CD4-positive, alpha-beta T cell (primary cell): ENCODE measurements around the gene APLP2. TPM values are rescaled to one million over a fixed set of nuclear protein-coding genes. Genes with fewer than 3 reads are reported as not detected.

Experiments
- ATAC-seq: fragments of 200-7000 bp; cut with Tn5 transposase; one replicate; pipeline ENCODE4 v1.10.0; 2022; ENCODE audit warnings: mild to moderate bottlenecking; ENCODE audit not compliant: poor library complexity
- CTCF ChIA-PET: fragments of 350-600 bp; sonication (Branson Sonifier 250); formaldehyde crosslinking; loops from one replicate; lab custom pipeline; 2021; ENCODE audit warnings: antibody characterized with exemption, inconsistent platforms; lab: Charles Lee
- POLR2A ChIA-PET: fragments of 350-600 bp; sonication (Branson Sonifier 250); formaldehyde crosslinking; loops from one replicate; lab custom pipeline; 2021; ENCODE audit warnings: antibody characterized with exemption, inconsistent platforms; lab: Charles Lee
- DNase-seq, 14 experiments: peaks; one replicate each; pipeline ENCODE4 v3.0.0-alpha.2; 2013 to 2020; ENCODE audit warnings: mixed read lengths in 2 of 14
- H3K27ac ChIP-seq, 2 donors: one replicate each; pipeline versions ENCODE4 v1.5.1 to v1.7.0; 2013; ENCODE audit warnings: low read length in 2 of 2, low read depth in 1 of 2, mild to moderate bottlenecking in 1 of 2
- H3K27me3 ChIP-seq, 2 experiments: 1 replicate in 1 of 2; 2 replicates in 1 of 2; pipeline versions ENCODE4 v1.6.1 to v1.7.0; 2013; ENCODE audit warnings: low read length in 2 of 2, control low read depth in 1 of 2, mild to moderate bottlenecking in 1 of 2, moderate library complexity in 1 of 2; ENCODE audit not compliant: insufficient read depth in 2 of 2, control insufficient read depth in 1 of 2
- H3K36me3 ChIP-seq: one replicate; pipeline ENCODE4 v1.6.1; 2013; ENCODE audit warnings: low read length, control low read depth; ENCODE audit not compliant: insufficient read depth
- H3K4me1 ChIP-seq: one replicate; pipeline ENCODE4 v1.6.1; 2013; ENCODE audit warnings: low read length, control low read depth; ENCODE audit not compliant: insufficient read depth
- H3K4me3 ChIP-seq: one replicate; pipeline ENCODE4 v1.5.1; 2013; ENCODE audit warnings: mild to moderate bottlenecking, low read length, moderate library complexity
- H3K9me3 ChIP-seq, 2 experiments: 1 replicate in 1 of 2; 2 replicates in 1 of 2; pipeline versions ENCODE4 v1.6.1 to v1.7.0; 2013; ENCODE audit warnings: low read length in 2 of 2, mild to moderate bottlenecking in 2 of 2, control low read depth in 1 of 2, moderate library complexity in 1 of 2; ENCODE audit not compliant: control insufficient read depth in 1 of 2, insufficient read depth in 1 of 2
- H3K27ac Mint-ChIP-seq: one replicate; pipeline ENCODE4 v1.8.0; 2020; ENCODE audit warnings: mixed read lengths
- H3K27me3 Mint-ChIP-seq: one replicate; pipeline ENCODE4 v1.8.0; 2021; ENCODE audit warnings: mixed read lengths
- H3K36me3 Mint-ChIP-seq: one replicate; pipeline ENCODE4 v1.8.0; 2021; ENCODE audit warnings: low read depth, mixed read lengths
- H3K4me1 Mint-ChIP-seq: one replicate; pipeline ENCODE4 v1.8.0; 2021; ENCODE audit warnings: low read depth, mixed read lengths
- H3K4me3 Mint-ChIP-seq: one replicate; pipeline ENCODE4 v1.8.0; 2020; ENCODE audit warnings: mild to moderate bottlenecking, mixed read lengths
- H3K9me3 Mint-ChIP-seq: one replicate; pipeline ENCODE4 v1.8.0; 2020; ENCODE audit warnings: mixed read lengths
- CTCF ChIP-seq: fragments of 200-600 bp; IDR thresholded peaks from one replicate; pipeline ENCODE4 v1.8.0; 2022; ENCODE audit warnings: antibody characterized with exemption, mild to moderate bottlenecking
- intact Hi-C, 2 experiments: fragments of 100-400 bp; cut with DNase I in 1 of 2; cut with micrococcal nuclease in 1 of 2; formaldehyde crosslinking; loops; one replicate each; pipeline versions ENCODE4 v1.15.1 to v1.9.0; 2023 to 2025; cut with DNase I, micrococcal nuclease
- total RNA-seq, 174 experiments: library from RNA in 2 of 174; stranded (reverse) in 2 of 174; gene quantifications; one replicate each; pipeline ENCODE4 v1.2.3 and lab custom pipeline; 2021 to 2026

Gene APLP2
- total RNA-seq, 2 experiments from 2014 or later = 28.8 to 29.5 TPM

- Mint-ChIP-seq H3K36me3 (no peaks in the 10 kb centered on the region), H3K27me3 (peaks cover 58% of the 10 kb centered on the region), H3K9me3 (no peaks in the 10 kb centered on the region), H3K4me3 (no peak overlapping the region), H3K27ac (no peak overlapping the region), H3K4me1 (no peaks in the 10 kb centered on the region)
- DNase-seq (no peak), ATAC-seq (no peak)
- no peak for TF ChIP-seq CTCF
- Histone ChIP-seq H3K36me3 (no peaks in the 10 kb centered on the region), H3K27ac (no peak overlapping the region), H3K4me3 (no peak overlapping the region), H3K4me1 (no peaks in the 10 kb centered on the region), H3K9me3 (no peaks in the 10 kb centered on the region), H3K27me3 (peaks cover 0 to 3% of the 10 kb centered on the region in 2 experiments)
- intact Hi-C loops = no loop called here
- CTCF ChIA-PET = interaction anchor here (1.4 kb wide), 1 partner anchor 14 kb away, joined by 5 read pairs; no protein-coding TSS in a partner anchor
- POLR2A ChIA-PET = interaction anchor here (0.6 kb wide), 1 partner anchor 166 kb away, joined by 3 read pairs; no protein-coding TSS in a partner anchor
Observed at GRCh38 chr11:130061017-130061416, 8.7 kb upstream of the APLP2 start.

GRCh38 chr11:130062026-130062425 lies 7.7 kb upstream of the APLP2 start:
- Mint-ChIP-seq H3K27ac (no peak overlapping the region), H3K36me3 (no peaks in the 10 kb centered on the region), H3K4me3 (no peak overlapping the region), H3K27me3 (peaks cover 56% of the 10 kb centered on the region), H3K4me1 (no peaks in the 10 kb centered on the region), H3K9me3 (no peaks in the 10 kb centered on the region)
- intact Hi-C loops = no loop called here
- no peaks in the 10 kb centered on the region for H3K9me3 ChIP-seq
- H3K27me3 ChIP-seq = peaks cover 0 to 3% of the 10 kb centered on the region in 2 experiments
- H3K36me3 ChIP-seq = no peaks in the 10 kb centered on the region
- DNase-seq (no peak), ATAC-seq (no peak)
- no peak overlapping the region for H3K27ac ChIP-seq
- TF ChIP-seq CTCF = no peak
- ChIA-PET CTCF (interaction anchor here (1.4 kb wide), 1 partner anchor 15 kb away, joined by 5 read pairs; no protein-coding TSS in a partner anchor), POLR2A (interaction anchor here (0.6 kb wide), 1 partner anchor 10 kb away, joined by 3 read pairs; no protein-coding TSS in a partner anchor)
- no peak overlapping the region for H3K4me3 ChIP-seq
- no peaks in the 10 kb centered on the region for H3K4me1 ChIP-seq

GRCh38 chr11:130063451-130063850 lies 6.2 kb upstream of the APLP2 start:
- TF ChIP-seq CTCF = no peak
- CTCF ChIA-PET = no interaction called here
- Mint-ChIP-seq H3K27ac (no peak overlapping the region), H3K36me3 (no peaks in the 10 kb centered on the region), H3K4me1 (peaks cover 2% of the 10 kb centered on the region), H3K4me3 (no peak overlapping the region), H3K9me3 (no peaks in the 10 kb centered on the region), H3K27me3 (peaks cover 51% of the 10 kb centered on the region)
- Histone ChIP-seq H3K27ac (no peak overlapping the region), H3K4me3 (no peak overlapping the region), H3K27me3 (peaks cover 0 to 3% of the 10 kb centered on the region in 2 experiments), H3K9me3 (no peaks in the 10 kb centered on the region), H3K4me1 (peaks cover 4% of the 10 kb centered on the region), H3K36me3 (no peaks in the 10 kb centered on the region)
- intact Hi-C loops = no loop called here
- POLR2A ChIA-PET = no interaction called here
- DNase-seq (no peak), ATAC-seq (no peak)
